Osteoblast (primary cell): ENCODE data around the gene PMIS2. TPM values are rescaled to one million over a fixed set of nuclear protein-coding genes. Genes with fewer than 3 reads are reported as not detected.
A peak's percentile ranks its signal among the peaks of the same experiment; 100 is the strongest.

ENCODE experiments used
- DNase-seq: peaks from one replicate; pipeline ENCODE4 v3.0.0; 2011; ENCODE audit warnings: low spot score, mixed read lengths; ENCODE audit not compliant: insufficient read length; ENCODE audit errors: missing footprints
- H2AFZ ChIP-seq: 2 replicates; pipeline ENCODE4 v1.6.0; 2011; ENCODE audit warnings: mild to moderate bottlenecking, low read length
- H3K27ac ChIP-seq: 2 replicates; pipeline ENCODE4 v1.5.1; 2011; ENCODE audit warnings: mild to moderate bottlenecking, low read depth, low read length, moderate library complexity
- H3K27me3 ChIP-seq: 2 replicates; pipeline ENCODE4 v1.6.0; 2012; ENCODE audit warnings: mild to moderate bottlenecking, control low read depth, inconsistent platforms, low read length, moderate library complexity; ENCODE audit not compliant: insufficient read depth
- H3K36me3 ChIP-seq: 2 replicates; pipeline ENCODE4 v1.5.1; 2011; ENCODE audit warnings: mild to moderate bottlenecking, low read length, control low read depth, moderate library complexity; ENCODE audit not compliant: insufficient read depth
- H3K4me1 ChIP-seq: 2 replicates; pipeline ENCODE4 v1.5.1; 2011; ENCODE audit warnings: mild to moderate bottlenecking, low read length, control low read depth, moderate library complexity; ENCODE audit not compliant: insufficient read depth
- H3K4me2 ChIP-seq: 2 replicates; pipeline ENCODE4 v1.6.0; 2011; ENCODE audit warnings: mild to moderate bottlenecking, low read length; ENCODE audit not compliant: insufficient read depth
- H3K4me3 ChIP-seq: fragments of 200-600 bp; sonication (generic); 3 replicates; pipeline ENCODE4 v1.5.1; 2012; ENCODE audit warnings: mild to moderate bottlenecking, low read length, inconsistent platforms; ENCODE audit not compliant: insufficient read depth
- H3K79me2 ChIP-seq: 2 replicates; pipeline ENCODE4 v1.6.0; 2012; ENCODE audit warnings: mild to moderate bottlenecking, low read length, control low read depth, inconsistent platforms; ENCODE audit not compliant: insufficient read depth
- H3K9me3 ChIP-seq: 2 replicates; pipeline ENCODE4 v1.5.1; 2011; ENCODE audit warnings: low read depth, low read length, control low read depth
- H4K20me1 ChIP-seq: 2 replicates; pipeline ENCODE4 v1.6.0; 2012; ENCODE audit warnings: mild to moderate bottlenecking, low read length, control low read depth; ENCODE audit not compliant: insufficient read depth
- CTCF ChIP-seq: IDR thresholded peaks from 2 replicates; pipeline ENCODE4 v1.5.1; 2011; ENCODE audit warnings: mild to moderate bottlenecking, low read depth, low read length, moderate library complexity; ENCODE audit errors: extremely low read depth
- total RNA-seq: library from RNA; depleted of rRNA; stranded (reverse); fragments of >200 nt; gene quantifications from 2 replicates; pipeline ENCODE4 v1.2.3, GENCODE V29; 2012

PMIS2 gene
- total RNA-seq, 1 donor, result not detected

GRCh38 chr19:35545001-35545854, 40.7 kb upstream of the PMIS2 start, which contains the start of gene TMEM147:
TSS of gene TMEM147 (plus strand) at chr19:35545626. CDS start at chr19:35545740, 114 bp downstream.
- H4K20me1 ChIP-seq, result peaks cover 7% of the 10 kb centered on the region
- peaks cover 17% of the 10 kb centered on the region for H3K36me3 ChIP-seq
- H3K79me2 ChIP-seq, result peaks cover 38% of the 10 kb centered on the region
- peak within 1 kb of the TSS; percentile 93 for H2AFZ ChIP-seq
- no peaks in the 10 kb centered on the region for H3K9me3 ChIP-seq
- peak; percentile 100 for DNase-seq
- peak within 1 kb of the TSS; percentile 88 for H3K27ac ChIP-seq
- H3K4me1 ChIP-seq, result peaks cover 14% of the 10 kb centered on the region
- peak within 1 kb of the TSS; percentile 97 for H3K4me3 ChIP-seq
- H3K4me2 ChIP-seq, result peak within 1 kb of the TSS; percentile 86
- H3K27me3 ChIP-seq, result no peaks in the 10 kb centered on the region
- TF ChIP-seq CTCF, result no peak

- peaks cover 7% of the 10 kb centered on the region for H4K20me1 ChIP-seq
- DNase-seq, result peak; percentile 93
- peak overlapping the region; percentile 86 for H3K4me2 ChIP-seq
- H3K36me3 ChIP-seq, result peaks cover 13% of the 10 kb centered on the region
- TF ChIP-seq CTCF, result no peak
- peaks cover 38% of the 10 kb centered on the region for H3K79me2 ChIP-seq
- no peaks in the 10 kb centered on the region for H3K27me3 ChIP-seq
- peaks cover 14% of the 10 kb centered on the region for H3K4me1 ChIP-seq
- peak overlapping the region; percentile 97 for H3K4me3 ChIP-seq
- H3K9me3 ChIP-seq, result no peaks in the 10 kb centered on the region
- H3K27ac ChIP-seq, result peak overlapping the region; percentile 88
- peak overlapping the region; percentile 93 for H2AFZ ChIP-seq
Measured at GRCh38 chr19:35545855-35546381, 40.1 kb upstream of the PMIS2 start.

GRCh38 chr19:35546532-35546931, 39.4 kb upstream of the PMIS2 start:
- DNase-seq, result peak; percentile 9
- Histone ChIP-seq H3K27me3 (no peaks in the 10 kb centered on the region), H3K4me1 (peaks cover 14% of the 10 kb centered on the region), H4K20me1 (peaks cover 7% of the 10 kb centered on the region), H2AFZ (no peak overlapping the region), H3K36me3 (peaks cover 13% of the 10 kb centered on the region), H3K9me3 (no peaks in the 10 kb centered on the region), H3K4me2 (peak overlapping the region; percentile 86), H3K79me2 (peaks cover 38% of the 10 kb centered on the region), H3K4me3 (peak overlapping the region; percentile 97), H3K27ac (peak overlapping the region; percentile 88)
- no peak for TF ChIP-seq CTCF

- peaks cover 6% of the 10 kb centered on the region for H3K36me3 ChIP-seq
- DNase-seq, result peak; percentile 96
- no peak overlapping the region for H3K27ac ChIP-seq
- peaks cover 7% of the 10 kb centered on the region for H4K20me1 ChIP-seq
- peaks cover 30% of the 10 kb centered on the region for H3K79me2 ChIP-seq
- no peaks in the 10 kb centered on the region for H3K27me3 ChIP-seq
- H3K9me3 ChIP-seq, result no peaks in the 10 kb centered on the region
- TF ChIP-seq CTCF, result peak; percentile 78
- H3K4me1 ChIP-seq, result peaks cover 13% of the 10 kb centered on the region
- no peak overlapping the region for H2AFZ ChIP-seq
- H3K4me3 ChIP-seq, result no peak overlapping the region
- no peak overlapping the region for H3K4me2 ChIP-seq
Measured at GRCh38 chr19:35549174-35549788, 36.7 kb upstream of the PMIS2 start.
